HG02588 (cell line): ENCODE measurements around the gene FNDC7.
A peak's percentile ranks its signal among the peaks of the same experiment; 100 is the strongest.
"Not testable (repeated sequence)": the region's sequence is repeated elsewhere in the genome, so short reads cannot be mapped to it uniquely, and the experiment has no call there.

Source experiments
- ATAC-seq: cut with Tn5 transposase; IDR thresholded peaks from one replicate; pipeline ENCODE4 v1.9.1; 2021; ENCODE audit warnings: mild to moderate bottlenecking, moderate library complexity; ENCODE audit not compliant: unreplicated experiment

FNDC7 gene, protein sequence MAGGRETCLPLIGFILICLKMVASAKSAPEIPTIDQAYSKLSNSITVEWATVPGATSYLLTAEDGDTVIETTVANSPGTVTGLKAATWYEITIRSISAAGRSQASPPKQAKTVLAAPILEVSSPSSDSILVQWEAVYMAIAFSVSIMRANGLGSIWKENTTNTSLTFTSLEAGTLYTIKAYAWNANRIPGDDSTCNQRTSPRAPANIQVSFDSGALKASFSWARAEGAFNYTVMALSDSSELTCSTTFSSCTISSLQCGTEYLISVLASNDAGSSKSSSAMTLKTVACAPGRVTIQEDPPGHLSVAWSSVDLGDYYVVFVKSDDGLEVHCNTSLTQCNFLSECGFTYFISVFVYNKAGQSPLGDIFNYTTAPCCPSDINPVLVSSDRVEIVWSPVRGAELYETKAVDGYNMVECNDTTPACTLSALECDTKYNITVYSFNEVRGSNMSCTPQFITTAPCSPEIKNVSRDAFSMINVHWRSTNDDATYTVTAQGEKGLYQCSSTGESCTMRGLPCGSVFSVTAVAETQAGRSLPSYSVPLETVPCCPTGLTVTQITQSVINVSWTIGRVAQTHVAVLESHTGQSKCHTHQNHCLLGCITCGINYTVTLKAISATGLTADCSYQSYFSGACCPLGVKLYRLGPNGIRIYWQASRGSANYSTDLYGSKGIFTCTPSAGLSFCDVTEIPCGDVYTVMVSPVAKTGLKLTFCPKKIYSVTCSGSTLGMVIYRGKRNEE

DNA sequence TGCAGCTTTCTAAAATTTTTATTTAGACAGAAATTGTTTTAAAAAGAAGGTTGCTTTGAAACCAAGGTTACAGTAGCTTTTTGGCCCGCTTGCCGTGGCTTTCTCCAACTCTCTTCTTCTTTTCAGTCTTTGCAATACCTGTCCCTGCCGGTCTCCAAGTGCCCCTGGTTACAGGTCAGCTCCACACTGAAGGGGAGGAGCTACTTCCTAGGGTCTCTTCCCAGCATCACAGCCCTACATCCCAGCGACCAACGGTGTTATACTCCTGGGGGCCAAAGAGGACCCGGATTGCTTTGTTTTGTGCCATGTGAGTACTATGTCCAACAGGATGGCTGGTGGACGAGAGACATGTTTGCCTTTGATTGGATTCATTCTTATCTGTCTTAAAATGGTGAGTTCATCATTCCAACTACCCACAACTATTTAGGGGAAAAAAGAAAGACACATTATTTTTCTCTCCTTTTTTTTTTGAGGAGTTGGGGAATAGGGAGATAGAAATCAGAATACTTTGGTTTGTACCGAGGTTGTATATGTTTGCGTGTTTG lies at the start of gene FNDC7:
Gene FNDC7 (plus strand): TSS at position 303 of the 545 bp plus-strand sequence. CDS start 26 bp downstream, at position 329.
- ATAC-seq: no peak

GRCh38 chr1:108663074-108663473 lies 49.6 kb upstream of the FNDC7 start:
- ATAC-seq: no peak

DNA sequence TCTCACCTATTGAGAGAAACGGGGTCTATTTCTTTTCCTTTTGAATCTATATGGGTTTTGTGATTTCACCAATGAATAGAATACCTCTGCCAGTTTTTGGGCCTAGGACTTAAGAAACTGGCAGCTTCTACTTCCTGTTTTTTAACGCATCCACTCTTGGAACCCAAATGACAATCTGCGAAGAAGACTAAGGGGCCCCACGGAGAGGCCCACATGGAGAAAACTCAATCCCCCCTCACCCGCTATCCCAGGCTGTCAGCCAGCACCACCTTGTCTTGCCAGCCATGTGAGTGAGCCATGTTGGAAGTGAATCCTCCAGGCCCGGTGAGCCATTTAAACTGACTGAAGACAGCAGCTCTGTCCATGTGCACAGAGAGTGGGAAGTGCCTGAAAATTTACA lies 48.2 kb upstream of the FNDC7 start:
- no peak for ATAC-seq

DNA sequence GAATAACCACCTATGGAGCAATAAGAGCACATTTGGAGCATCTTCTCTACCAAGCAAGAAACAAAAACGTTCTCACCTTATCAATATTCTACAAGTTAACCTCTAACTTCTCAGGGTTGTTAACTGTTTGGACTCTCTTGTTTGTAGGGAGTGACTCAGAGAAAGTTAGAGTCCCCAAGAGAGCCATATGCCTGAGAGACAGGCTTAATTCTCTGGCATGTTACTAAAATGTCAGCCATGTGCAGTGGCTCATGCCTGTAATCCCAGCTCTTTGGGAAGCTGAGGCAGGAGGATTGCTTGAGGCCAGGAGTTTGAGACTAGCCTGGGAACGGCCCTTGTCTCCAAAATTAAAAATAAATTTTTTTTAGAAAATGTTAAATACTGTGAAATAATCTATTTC lies 47.6 kb upstream of the FNDC7 start:
- ATAC-seq: no peak

- no peak for ATAC-seq
These were observed 46.9 kb upstream of the FNDC7 start for GRCh38 chr1:108665771-108666170.

GRCh38 chr1:108667422-108667821 lies 45.3 kb upstream of the FNDC7 start:
- ATAC-seq: not testable (repeated sequence)

GRCh38 chr1:108668777-108669176 lies 43.9 kb upstream of the FNDC7 start:
- ATAC-seq: no peak

GRCh38 chr1:108669679-108670078 lies 43.0 kb upstream of the FNDC7 start:
- ATAC-seq: no peak

DNA sequence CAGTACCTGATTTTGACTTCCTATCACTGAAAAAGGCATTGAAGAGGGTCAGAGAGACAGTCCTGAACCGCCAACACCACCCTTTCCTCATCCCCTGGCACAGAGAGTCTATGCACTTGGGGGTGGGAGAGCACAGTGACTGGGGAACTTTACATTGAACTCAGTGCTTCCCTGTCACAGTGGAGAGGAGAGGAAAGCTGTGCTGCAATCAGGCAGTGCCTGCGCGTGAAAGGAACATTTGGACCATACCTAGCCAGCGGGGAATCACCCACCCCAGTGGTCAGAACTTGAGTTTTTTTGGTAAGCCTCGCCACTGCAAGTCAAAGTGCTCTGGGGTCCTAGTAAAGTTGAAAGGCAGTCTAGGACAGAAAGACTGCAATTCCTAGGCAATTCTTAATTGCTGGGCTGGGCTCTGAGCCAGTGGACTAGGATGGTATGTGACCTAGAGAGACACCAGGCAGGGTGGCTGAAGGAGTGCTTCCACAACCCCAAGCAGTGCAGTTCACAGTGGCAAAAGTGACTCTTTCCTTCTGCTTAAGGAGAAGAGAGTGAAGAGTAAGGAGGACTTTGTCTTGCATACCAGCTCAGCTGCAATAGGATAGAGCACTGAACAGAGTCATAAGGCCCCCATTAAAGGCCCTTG lies 42.5 kb upstream of the FNDC7 start:
- ATAC-seq: no peak

DNA sequence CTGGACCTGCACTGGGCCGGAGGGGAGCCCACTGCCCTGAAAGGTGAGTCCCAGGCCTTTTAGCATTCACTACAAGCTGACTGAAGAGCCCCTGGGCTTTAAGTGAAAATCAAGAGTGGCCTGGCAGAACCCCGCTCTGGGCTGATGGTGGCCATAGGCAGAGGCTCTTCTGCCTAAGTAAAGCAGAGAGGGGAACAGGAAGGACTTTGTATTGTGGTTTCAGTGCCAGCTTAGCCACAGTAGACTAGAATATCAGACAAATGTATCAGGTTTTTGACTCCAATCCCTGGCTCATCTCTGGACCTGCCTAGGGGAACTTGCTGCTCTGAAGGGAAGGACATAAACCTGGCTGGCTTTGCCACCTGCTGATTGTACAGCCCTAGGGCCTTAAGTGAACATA lies 41.6 kb upstream of the FNDC7 start:
- ATAC-seq: no peak

DNA sequence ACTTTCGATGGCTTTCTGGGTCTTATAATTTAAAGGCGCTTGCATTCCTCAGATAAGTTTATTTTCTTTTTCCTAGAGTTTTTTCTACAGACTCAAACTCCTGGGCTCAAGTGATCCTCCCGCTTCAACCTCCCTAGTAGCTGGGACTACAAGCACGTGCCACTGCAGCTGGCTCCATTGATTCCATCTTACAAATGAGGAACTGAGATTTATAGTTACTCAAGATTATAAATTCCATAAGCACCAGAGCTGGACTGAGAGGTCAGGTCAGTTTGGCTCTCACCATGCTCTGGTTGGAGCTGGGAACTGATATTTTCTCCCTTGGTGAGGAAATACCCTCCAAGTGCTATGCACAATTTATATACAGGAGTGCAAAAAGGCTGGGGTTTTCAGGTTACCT lies 34.0 kb upstream of the FNDC7 start:
- ATAC-seq: no peak

DNA sequence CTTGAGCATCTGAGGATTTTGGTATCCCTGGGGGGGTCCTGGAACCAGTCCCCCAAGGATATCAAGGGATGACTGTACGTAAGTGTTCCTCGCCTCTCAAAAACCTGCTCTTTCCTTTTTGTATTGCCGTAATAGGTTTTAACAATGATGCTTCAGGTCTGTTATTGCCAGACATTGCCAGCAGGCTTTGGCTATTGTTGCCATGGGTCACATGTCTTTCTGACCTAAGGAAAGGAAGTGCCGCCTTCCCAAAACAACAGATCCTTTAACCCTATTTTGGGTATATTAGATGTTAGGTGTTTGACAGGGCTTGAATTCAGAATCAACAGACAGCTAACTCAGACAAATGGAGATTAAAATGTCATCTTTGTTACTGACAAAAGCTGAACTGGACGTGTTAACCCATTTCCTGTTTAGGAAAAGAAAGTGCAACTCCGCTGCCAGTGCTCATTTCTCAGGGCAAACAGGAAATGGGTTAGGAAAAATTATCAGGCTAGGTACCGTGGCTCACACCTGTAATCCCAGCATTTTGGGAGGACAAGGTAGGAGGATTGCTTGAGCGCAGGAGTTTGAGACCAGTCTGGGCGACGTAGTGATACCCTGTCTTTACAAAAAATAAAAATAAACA lies 33.0 kb upstream of the FNDC7 start:
- no peak for ATAC-seq

- ATAC-seq: not testable (repeated sequence)
These were observed 31.0 kb upstream of the FNDC7 start for GRCh38 chr1:108681701-108682100.

- ATAC-seq: no peak
These were observed 27.2 kb upstream of the FNDC7 start for GRCh38 chr1:108685529-108685928.

DNA sequence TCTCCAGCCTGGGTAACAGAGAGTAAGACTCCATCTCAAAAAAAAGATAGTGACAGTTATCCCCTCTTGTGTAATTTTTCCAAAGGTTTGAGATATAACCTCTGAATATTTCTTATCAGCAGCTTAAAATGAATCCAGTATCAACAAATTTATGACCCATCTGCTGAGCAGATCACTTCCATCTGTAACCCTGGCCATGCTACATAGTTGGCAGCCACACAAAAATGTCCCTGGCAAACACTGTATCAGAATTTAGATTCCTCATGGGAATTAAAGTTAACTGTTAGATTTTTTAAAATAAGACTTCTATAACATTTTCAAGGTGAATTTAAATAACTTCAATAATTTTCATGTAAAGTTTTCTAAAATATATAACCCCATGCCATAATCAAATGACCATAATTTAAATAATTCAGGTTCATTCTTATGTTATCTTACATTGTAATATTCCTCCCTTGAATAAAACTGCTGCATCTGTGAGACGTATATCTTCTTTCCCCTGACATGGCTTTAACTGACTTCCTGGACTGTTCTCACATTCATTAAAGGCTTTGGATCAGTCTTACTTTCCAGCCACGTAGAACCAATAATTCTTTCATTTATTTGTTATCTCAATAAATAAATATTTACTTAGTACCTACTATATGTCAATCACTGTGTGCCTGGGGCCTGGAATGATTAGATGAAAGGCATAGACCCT lies 25.9 kb upstream of the FNDC7 start:
- no peak for ATAC-seq

GRCh38 chr1:108691128-108691941 lies 21.4 kb upstream of the FNDC7 start:
- ATAC-seq: no peak

DNA sequence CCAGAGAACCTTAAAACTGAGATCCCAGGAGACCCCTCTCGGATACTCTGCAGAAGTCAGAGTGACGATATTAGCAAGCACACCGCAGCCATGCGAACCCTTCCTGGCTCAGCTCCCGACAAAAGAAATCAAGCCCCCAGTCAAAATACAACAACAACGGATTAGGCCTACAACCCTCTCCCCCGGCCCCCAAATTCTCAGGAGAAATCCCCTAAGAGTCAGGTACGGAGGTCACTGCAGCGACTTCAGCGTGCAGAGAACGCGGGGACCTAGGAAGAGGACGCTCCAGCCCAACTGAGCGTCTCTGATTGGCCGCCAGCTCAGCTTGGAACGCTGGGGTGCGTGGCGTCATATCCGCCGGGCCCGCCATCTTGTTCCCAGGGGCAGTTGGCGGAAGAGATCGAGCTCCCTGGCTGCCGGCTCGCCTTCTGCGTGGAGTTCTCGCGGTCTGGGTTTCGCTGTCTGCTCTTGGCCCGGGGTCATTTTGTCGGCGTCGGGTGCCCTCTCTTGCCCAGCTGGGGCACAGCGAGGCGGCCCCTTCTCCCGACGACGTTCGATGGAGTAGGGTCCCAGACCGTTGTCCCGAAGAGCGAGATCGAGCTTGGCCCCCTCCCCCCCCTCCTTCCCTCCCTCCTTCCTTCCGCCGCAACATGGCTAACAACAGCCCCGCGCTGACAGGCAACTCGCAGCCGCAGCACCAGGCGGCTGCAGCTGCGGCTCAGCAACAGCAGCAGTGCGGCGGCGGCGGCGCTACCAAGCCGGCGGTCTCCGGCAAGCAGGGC lies 20.6 kb upstream of the FNDC7 start, which contains the start of gene PRPF38B:
Gene PRPF38B (plus strand): TSS at position 369 of the 782 bp plus-strand sequence. CDS start 282 bp downstream, at position 651.
- ATAC-seq: peak; percentile 95
